G401.6 (cell line): ENCODE measurements around the gene CA11.
"Not testable (repeated sequence)": the region's sequence is repeated elsewhere in the genome, so short reads cannot be mapped to it uniquely, and the experiment has no call there.

Source experiments
- FAIRE-seq: peaks from 2 replicates; lab custom pipeline; 2012; peaks lifted over from hg19 to GRCh38; lab: Jason Lieb, UNC

Gene CA11

DNA sequence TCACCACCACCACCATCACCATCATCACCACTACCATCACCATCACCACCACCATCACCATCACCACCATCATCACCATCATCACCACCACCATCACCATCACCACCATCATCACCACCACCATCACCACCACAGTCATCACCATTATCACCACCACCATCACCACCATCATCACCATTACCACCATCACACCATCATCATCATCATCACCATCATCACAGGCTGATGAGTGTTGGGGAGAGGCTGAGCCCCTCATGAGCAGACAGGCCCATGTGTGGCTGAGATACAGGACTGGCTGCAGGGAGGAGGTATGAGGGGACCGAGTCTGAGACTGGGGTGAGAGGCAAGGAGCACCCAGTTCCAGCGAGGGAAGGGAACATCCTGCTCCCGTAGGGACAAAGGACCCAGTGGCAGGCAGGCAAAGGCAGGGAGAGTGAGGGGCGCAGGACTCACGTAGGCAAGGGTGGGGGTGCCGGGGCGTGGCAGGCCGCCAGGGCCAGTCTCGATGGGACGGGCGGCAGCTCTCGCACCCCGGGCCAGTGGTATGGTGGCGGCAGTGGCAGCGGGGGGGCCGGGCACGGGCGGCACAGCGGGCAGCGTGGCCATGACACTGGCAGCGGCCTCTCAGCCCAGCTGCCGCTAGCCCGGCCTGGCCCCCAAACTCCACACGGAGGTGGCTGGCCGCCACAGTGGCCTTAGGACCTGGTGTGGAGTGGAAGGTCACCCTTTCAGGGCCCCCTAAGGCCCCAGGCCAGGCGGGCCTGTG is 24.1 kb upstream of the CA11 start:
- FAIRE-seq = no peak

DNA sequence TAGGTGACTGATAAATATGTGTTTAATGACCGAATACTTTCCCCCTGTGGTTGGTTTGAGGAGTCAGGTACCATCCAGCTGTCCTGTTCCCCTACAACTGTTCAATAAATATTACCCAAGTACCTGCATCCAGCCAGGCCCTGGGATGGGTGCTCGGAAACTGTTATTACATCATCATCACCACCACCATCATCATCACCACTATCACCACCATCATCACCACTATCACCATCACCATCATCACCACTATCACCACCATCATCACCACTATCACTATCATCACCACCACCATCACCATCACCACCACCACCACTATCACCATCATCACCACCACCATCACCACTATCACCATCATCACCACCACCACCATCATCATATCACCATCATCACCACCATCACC is 22.8 kb upstream of the CA11 start:
- FAIRE-seq = no peak

DNA sequence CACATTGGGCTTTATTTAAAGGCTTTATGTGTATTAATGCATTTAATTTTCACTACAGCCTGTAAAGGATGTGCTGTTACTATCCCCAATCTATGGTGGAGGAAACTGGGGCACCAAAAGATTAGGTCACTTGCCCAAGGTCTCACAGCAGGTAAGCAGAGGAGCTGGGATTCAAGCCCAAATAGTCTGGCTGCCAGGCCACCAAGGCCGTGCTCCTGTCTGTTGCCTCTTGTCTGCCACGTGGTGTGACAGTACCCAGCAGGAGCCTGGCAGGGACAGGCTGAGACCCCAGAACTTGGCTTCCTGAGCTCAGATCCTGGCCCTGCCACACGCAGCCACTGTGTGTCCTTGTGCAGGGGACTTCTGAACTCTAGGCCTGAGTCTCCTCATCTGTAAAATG is 22.3 kb upstream of the CA11 start:
- no peak for FAIRE-seq

DNA sequence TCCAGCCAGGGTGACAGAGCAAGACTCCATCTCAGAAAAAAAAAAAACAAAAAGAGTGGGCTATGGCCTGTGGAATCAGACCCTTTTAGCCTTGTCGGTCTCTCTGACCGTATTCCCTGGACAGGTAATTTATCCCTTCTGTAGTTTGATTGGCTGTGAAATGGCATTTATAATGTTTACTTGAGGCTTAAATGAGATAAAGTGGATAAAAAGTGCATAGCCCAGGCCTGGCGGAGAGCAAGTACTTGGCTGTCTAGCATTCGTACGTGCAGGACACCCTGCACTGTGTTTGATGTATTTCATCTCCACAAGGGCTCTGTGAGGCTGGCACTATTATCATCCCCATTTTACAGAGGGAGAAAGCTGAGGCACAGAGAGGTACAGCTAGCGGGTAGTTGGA is 19.8 kb upstream of the CA11 start:
- no peak for FAIRE-seq

DNA sequence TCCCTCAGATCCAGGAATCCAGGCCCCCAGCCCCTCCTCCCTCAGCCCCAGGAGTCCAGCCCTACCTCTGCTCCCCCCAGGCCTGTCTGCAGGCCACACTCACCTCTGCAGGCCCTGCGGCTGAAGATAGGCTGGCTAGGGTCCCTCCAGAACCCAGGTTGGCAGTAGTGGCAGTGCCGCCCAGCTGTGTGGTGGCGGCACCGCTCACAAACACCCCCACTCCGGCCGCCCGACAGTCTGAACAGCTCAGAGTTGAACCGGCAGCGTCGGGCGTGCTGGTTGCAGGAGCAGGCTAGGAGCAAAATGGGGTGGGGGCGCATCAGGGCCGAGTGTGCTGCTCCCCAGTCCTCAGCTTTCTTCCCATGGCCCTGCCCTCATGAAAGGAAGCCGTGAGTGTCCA is 18.5 kb upstream of the CA11 start:
- FAIRE-seq = no peak

DNA sequence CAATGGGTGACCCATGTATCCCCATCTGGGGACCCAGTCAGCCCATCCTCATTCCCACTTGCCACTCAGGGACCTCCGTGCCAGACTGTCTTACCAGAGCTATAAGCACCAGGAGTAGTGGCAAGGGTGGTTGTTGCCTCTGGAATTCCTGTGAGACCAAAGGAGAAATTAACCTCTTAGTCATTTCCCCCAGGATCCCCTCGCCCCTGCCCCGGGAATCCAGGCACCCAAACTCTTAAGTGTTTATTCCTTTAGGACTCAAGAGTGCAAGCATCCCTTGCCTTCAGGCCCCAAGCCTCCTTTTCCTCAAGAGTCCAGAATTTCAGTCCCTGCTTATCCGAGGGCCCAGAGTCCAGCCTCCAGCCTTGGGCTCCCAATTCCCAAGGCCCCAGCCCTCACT is 17.7 kb upstream of the CA11 start:
- no peak for FAIRE-seq

DNA sequence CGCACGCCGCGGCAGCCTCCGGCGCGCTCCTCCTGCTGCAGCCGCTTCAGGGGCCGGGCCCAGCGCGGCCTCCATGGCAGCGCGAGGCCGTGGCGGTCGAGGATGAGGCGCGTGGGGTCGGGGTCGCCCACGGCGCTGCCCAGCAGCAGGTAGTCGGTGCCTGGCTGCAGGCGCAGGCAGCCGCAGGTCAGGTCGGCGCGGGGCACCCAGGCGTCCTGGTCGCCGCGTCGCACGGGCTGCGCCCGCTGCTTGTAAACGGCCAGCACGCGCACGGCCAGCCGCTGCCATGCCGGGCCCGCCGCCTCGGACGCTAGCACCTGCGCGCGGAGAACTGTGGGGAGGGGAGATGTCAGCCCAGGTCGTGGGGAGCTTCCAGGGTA is 15.7 kb upstream of the CA11 start:
- FAIRE-seq = no peak

DNA sequence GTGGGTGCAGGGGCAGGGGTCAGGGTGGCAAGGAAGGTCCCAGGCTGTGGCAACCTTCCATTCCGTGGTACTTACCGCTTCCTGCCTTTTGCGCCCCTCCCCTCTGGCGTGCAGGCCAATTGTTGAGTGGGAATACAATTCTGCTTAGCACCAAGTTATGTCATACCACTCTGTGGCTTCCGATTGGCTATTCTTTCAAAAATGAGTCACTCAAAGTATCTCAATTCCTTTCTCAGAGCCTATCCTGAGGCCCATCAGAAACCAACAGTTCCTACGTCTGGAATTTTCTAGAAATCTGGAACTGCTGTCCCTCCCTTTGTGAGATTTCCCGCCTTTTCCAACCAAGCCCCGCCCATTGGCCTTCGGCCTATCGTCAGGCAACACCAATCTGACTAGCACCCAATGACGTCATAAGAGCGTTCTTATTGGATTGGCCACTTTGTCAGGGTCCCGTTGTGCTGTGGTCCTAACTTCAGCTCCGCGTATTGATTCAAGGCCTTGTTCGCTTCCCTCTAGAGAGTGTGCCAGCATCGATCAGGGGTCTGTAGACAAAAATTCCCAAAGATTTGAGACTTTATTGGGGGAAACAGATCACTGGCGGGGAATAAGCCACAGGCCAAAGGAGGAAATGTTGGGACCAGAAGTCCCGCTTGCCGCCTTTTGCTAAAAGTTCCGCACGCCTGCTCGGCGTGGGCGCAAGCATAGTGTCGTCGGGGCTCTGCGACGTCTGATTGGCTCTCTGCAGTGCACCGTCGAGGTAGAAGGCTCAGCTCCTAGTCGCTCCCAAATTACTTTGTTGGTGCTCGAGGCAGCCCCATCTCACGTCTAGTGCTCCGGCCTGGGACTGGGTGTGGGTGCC is 15.1 kb upstream of the CA11 start:
- peak; percentile 99 for FAIRE-seq

DNA sequence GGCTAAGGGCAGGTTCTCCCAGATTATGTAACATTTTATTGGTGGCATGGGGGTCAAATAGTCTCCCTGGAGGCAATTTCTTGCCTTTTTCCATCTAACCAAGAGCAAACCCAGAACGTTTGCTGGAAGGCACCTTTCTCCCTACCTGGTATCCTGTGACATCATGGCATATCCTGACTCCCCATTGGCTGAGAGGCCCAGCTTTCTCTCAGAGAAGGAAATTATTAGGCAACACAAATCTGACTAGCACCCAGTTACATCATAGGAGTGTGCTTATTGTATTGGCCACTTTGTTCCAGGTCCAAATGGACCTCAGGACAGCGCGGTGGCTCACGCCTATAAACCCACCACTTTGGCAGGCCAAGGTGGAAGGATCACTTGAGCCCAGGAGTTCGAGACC is 13.8 kb upstream of the CA11 start:
- peak; percentile 70 for FAIRE-seq

DNA sequence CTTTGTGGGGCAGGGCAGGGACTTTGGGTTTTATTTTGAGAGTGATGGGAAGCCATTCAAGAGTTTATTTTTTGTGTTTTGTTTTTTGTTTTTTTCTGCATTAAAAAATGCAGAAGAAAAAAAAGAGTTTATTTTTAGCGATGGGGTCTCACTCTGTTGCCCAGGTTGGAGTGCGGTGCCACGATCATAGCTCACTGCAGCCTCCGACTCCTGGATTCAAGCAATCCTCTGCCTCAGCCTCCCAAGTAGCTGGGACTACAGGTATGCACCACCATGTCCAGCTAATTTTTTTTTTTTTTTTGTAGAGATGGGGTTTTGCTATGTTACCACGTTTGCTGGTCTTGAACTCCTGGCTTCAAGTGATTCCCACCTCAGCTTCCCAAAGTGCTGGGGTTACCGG is 12.5 kb upstream of the CA11 start:
- no peak for FAIRE-seq

DNA sequence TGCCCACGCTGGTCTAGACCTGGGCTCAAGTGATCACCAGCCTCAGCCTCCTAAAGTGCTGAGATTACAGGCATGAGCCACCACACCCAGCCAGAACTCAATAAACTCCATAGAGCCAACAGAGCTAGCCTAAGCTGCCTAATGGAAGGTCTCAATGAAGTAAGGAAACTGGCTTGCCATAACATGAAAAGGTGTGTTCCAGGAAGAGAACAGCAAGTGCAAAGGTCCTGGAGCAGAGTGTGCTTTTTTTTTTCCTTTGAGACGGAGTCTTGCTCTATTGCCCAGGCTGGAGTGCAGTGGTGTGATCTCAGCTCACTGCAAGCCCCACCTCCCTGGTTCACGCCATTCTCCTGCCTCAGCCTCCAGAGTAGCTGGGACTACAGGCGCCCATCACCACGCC is 11.8 kb upstream of the CA11 start:
- FAIRE-seq = not testable (repeated sequence)

DNA sequence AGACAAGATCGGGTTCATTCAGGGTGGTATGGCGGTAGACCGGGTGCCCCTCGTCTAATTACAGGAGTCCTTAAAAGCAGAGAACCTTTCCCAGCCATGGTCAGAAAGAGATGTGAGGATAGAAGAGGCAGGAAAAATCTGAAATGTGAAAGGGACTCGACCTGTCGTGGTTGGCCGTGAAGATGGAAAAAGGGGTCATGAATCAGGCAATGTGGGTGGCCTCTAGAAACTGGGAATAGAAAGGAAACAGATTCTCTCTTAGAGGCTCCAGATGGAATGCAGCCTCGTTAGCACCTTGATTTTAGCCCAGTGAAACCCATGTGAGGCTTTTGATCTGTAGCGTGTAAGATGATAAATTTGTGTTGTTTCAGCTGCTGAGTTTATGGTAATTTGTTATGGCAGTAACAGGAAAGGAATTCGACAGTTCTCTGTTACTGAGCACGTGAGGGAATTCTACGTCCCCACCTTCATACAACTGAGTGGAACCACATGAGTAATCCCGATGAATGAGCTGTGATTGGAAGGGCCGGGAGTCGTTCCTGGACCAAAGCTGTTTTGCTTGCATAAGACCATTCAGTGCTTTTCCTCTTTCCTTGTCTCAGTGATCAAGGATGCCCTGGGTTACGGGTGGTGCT is 11.0 kb upstream of the CA11 start:
- peak; percentile 96 for FAIRE-seq

DNA sequence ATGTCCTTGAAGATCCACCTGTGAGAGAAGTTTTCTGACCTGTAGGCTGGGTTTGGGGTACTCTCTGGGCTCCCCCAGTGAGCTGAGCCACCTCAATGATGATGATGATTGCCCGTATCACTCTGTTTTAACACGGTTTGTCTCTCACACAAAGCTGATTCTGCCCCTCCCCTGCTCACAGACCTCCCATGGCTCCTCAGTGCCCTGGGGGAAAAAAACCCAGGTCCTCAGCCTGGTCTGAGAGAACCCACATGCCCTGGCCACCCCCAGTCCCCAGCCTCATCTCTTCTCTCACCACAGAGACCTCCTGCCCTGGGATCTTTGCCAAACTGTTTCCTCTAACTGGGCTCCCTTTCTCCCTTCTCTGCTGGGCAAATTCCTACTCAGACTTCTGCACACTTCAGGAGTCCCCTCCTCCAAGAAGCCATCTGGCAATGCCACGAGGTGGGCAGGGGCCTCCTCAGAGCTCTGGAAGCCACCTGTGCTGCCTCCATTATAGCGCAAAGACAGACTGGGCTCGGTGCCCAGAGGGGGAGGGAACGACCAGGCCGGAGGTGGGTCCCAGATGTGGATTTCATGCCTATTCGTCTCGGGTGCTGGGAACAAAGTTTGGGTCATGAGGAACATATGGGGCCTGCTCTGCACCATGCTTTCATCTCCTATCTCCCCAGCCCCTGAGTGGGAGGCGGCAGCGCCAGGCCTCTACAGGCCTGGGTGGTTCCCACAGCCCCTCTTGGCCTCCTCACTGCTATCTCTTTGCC is 8.5 kb upstream of the CA11 start:
- no peak for FAIRE-seq

DNA sequence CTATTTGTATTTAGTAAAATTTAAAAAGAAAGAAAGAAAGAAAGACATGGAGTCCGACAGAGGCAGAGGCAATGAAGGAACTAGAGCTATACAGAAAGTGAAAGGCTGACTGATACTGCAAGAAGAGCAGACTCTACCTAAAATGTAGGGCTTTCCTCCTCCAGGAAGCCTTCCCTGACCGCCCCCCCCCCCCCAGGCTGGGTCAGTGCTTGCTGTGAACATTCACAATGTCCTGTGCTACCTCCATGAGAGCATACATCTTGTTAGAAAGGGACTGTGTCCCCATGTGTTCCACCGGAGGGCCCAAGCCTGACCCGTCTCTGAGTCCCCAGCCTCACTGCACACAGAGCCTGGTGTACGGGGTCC is 5.7 kb upstream of the CA11 start:
- no peak for FAIRE-seq

DNA sequence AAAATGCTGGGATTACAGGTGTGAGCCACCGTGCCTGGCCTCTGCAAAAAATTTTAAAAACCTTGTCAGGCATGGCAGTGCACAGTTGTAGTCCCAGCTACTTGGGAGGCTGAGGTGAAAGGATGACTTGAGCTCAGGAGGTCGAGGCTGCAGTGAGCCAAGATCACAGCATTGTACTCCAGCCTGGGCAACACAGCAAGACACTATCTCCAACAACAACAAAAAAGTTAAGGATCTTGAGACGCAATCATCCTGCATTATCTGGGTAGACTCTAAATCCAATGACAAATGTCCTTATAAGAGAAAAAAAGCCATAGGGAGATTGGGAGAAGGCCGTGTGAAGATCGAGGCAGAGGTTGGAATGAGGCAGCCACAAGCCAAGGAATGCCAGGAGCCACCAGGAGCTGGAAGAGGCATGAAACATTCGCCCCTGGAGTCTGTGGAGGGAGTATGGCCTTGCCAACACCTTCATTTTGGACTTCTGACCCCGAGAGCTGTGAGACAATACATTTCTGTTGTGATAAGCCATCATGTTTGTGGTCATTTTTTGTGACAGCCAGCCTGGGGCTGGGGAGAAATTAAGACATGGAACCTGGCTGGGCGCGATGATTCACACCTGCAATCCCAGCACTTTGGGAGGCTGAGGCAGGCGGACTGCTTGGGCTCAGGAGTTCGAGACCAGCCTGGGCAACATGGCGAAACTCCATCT is 5.1 kb upstream of the CA11 start:
- no peak for FAIRE-seq

DNA sequence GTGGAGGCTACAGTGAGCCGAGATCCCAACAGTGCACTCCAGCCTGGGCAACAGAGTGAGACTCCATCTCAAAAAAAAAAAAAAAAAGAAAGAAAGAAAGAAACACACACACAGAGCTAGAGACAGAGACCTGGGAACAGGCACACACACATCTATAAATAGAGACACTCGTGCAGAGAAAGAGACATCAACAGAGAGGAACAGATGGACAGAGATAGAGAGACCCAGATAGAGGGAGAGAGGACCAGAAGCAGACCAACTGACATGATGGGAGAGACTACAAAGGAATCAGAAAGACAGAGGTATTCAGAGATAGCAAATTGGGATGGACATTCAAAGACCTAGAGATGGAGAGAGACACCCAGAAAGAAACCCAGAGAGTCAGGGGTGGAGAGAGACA is 2.1 kb upstream of the CA11 start:
- no peak for FAIRE-seq

DNA sequence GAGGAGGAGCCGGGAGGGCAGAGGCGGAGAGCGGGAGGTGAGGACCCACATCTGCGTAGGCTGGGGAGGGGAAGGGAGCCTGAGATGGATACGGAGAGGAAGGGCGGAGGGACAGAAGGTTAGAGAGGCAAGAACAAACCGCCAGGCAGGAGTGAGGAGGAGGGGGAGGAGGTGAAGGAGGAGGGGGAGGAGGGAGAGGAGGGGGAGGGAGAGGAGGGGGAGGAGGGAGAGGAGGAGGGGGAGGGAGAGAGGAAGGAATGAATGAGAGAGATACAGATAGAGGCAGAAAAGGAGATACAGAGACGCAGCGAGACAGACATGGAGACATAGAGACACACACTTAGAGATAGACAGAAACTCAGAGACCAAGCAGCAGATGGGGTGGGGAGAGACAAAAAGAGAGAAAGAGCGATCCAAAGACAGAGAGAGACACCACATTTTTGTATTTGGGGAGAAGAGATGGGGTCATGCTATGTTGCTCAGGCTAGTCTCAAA is 782 bp upstream of the CA11 start:
- no peak for FAIRE-seq

DNA sequence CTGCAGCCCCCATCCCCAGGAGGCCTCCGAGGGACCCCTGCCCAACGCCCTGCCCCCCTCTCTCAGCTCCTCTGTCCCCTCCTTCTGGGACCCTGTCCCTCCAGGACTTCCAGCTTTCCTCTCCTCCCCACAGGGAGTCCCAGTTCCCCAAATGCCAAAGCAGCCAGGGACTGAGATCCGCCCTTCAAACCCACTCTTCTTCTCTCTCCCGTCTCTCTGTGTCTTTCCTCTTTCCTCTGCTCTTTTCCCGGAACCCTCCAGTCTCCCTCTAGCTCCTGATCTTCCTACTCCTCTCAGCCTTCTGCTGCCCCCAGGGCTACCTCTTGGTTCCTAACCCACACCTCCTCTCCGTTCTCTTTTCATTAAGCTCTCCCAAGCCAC is 377 bp downstream of the CA11 start:
- no peak for FAIRE-seq

DNA sequence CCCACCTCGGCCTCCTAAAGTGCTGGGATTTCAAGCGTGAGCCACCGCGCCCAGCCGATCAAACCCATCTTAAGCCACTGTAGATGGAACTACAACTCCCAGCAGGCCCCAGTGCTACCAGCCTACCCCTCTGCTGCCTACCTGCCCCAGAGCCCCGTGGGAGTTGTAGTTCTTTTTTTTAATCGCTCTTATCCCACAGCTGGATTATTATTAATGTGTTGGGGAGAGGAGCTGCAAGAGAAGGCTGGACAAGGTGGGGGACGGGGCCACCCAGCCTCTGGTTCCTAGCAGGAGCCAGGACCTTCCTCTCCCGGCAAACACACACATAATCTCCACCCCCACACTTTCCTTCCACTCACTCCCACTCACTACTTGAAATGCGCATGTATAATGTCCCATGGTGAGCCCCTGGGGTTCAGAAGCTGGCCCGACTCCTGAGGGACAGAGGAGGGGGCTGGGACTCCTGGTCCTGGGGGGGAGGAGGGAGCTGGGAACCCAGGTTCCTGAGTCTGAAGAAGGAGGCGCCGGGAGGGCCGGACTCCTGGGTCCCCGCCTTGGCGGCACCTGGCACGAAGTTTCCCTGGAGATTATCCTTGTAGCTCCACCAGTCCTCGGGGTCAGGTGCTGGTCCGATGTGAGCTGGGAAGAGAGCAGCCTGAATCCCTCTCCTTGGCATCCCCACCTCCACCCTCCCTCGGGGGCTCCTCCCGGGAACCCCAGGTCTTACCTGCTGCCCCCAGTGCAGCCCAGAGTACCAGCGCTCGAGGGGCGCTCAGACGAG is 958 bp downstream of the CA11 start:
- peak; percentile 82 for FAIRE-seq

DNA sequence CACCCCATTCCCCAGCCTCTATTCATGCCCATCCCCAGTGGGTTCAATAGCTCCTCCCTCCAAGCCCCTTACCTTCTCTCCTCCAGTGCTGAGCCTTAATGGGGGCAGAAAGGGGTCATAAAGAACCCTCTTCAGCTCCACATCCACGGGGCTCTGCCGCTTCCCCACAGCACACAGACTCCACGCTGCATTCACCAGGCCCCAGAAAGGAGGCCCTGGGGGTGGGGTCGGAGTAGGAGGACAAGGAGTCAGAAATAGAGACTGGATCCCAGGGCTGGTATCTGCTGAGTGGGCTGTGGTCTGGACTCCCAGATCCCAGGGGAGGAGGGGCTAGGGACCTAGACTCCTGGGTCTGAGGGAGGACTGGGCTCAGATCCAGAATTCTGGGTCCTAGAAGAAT is 1.6 kb downstream of the CA11 start:
- no peak for FAIRE-seq

DNA sequence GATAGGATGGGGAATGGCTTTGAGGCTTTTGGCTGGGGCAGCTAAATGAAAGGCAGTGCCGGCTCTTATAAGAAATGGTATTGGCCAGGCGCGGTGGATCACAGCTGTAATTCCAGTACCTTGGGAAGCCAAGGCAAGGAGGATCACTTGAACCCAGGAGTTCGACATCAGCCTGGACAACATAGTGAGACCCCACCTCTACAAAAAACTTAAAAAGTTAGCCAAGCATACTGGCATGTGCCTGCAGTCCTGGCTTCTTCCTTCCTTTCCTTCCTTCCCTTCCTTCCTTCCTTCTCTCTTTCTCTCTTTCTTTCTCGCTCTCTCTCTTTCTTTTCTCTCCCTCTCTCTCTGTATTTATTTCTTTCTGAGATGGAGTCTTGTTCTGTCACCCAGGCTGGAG is 3.1 kb downstream of the CA11 start:
- no peak for FAIRE-seq
